Measurements from ENCODE around the gene PTPRR.

Gene PTPRR

DNA sequence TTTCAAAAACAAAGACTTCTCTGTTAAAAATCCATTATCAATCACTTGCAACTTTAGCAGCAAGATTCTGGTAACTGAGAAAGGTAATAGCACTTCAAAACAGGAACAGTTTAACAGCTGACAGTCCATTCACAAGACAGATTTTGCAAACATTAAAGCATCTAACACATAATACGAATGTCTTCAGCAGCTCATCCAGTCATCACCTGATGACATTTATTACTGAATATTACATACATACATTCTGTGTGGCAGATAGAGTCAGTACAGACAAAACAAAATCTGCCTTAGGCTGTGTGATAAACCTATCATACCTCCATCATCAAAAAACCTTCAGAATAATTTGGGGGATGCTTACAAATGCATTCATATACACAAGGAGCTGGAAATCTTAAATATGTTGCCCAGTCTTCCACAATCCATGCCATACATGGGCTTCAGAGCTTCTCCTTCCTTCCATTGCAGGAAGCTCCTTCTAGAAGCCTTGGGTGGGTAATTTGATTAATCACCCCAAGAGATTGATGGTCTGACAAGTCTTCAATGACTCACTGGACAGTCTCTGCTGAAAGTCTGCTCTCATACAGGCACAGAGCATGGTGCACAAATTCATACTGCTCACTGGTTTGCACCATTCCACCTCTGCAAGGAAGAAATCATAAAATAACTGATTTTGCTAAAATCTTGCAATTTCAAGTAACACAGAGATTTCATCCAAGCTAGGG, 281.7 kb downstream of the PTPRR start:
- no peak for DNase-seq

DNA sequence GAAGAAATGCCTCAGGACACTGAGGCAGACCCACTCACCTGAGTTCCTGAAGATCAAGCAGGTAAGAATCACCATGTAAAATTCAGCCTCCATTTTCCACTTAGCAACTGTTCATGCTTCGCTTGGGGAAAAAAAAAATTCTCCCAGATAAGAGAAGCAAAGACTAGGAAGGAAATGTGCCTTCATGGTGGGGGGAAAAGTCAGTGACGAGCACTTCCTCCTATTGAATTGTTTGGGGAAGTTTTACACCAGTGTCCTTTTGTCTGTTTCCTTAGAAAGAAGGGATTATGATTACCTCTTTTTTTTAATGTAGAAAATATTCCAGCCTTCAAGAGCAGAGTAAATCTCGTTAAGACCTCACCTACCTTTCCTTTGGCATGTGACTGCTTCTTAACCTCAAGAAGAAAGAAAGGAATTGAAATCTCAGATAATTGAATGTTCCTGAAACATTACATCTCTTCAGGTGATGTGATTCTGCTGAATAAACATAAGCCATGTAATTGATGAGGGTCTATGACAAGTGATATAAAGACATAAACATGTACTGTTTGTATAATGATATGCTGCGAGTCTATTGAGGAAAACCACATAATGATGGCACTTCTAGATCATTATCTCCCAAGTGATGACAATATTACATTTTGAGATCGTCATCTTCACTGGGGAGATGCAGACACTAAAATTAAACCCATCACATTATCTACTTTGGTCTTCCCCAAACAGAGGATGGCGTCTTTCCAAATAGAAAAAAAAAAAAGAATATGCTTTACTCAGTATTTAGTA, 283.0 kb downstream of the PTPRR start, which contains the start of gene PTPRB:
TSS of gene PTPRB (minus strand) at position 127 of the 783 bp plus-strand sequence. CDS start at position 93, 34 bp downstream.
- peak in 3 of 4 experiments; percentile 3 to 23 (median 9) for DNase-seq

GRCh38 chr12:70635755-70636154, 284.8 kb downstream of the PTPRR start:
- no peak for DNase-seq

DNA sequence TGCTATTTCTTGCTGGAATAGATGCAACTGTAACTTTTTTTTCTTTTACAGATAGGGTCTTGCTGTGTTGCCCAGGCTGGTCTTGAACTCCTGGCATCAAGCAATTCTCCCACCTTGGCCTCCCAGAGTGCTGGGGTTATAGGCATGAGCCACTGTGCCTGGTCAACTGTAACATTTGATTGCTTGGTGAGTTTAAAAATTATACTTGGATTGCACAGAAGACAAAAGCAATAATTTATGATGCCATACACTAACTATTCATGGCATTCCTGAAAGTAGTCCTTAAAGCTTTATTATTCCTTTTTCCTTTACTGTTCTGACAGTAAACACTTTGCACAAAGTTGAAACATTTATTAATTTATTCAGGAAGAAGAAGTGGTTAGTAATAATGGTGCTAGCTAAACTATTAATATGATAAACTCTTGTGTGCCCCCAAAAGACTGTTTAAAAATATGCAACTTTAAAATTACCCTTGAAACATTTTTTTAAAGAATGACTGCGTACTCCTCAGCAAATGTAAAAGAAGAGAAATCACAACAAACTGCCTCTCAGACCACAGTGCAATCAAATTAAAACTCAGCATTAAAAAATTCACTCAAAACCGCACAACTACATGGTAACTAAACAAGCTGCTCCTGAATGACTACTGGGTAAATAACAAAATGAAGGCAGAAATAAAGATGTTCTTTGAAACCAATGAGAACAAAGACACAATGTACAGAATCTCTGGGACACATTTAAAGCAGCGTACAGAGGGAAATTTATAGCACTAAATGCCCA, 291.6 kb downstream of the PTPRR start:
- no peak for DNase-seq

- DNase-seq, result no peak
Measured at GRCh38 chr12:70627677-70628076, 292.9 kb downstream of the PTPRR start.

DNA sequence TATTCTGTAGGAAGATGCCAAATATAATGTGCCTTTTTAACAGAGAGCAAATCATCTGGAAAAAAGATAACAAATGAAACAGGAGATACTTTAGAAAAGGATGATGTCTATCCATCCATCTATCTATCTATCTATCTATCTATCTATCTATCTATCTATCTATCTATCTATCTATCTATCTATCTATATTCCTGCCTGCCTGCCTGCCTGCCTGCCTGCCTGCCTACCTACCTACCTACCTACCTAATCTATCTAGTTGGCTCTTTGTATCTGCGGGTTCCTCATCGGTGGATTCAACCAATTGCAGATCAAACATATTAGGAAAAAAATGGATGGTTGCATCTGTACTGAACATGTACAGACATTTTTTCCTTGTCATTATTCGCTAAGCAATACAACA, 294.4 kb downstream of the PTPRR start:
- no peak for DNase-seq

DNA sequence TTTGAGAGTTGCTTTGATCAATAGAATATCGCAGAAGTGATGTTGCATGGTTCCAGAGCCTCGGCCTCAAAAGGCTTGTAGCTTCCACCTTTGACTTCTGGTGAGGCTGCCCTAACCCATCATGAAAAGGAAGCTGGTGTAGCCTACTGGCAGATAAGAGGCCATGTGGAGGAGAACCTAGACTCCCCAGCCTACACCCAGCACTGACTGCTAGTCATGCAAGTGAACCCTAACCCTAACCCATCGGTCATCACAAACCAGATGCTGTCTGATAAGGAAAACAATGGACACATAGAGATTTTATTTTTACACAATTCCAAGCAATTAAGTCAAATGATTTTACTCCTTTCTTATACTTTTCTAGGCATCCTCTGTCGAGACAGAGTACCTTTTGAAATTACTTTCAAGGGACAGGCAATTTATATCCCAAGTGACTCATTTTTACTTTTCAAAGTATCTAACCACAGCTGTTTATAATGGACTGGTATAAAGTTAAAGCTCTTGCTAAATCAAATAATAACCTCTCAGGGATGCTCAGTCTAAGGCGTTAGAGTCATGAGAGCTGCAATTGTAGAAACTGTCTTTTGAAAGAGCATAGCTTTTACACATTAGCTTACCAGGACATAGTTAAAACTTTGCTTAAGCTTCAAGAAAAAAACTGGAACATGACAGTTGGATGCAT, 300.9 kb downstream of the PTPRR start:
- DNase-seq, result no peak

DNA sequence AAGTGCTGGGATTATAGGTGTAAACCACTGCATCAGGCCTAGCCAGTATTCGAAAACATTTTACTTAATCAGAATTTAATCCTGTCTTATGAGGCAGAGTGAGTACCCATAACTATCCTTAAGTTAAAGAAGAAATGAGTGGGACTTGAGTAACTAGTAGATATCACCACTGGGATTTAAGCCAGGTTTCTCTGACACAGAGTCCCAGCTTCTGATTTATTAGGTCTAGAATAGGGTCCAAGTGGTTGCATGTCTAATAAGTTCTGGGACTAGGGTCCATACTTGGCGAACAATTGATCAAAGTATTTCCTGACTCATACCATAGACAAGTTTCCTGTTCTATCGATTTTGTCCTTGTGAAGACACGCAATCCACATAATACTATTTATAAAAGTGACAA, 302.2 kb downstream of the PTPRR start:
- DNase-seq, result no peak

GRCh38 chr12:70617450-70617849, 303.1 kb downstream of the PTPRR start:
- DNase-seq, result no peak

GRCh38 chr12:70615174-70615866, 305.2 kb downstream of the PTPRR start:
- DNase-seq, result no peak

- DNase-seq, result peak; percentile 55 to 78 (median 72)
Measured at GRCh38 chr12:70609739-70610491, 310.6 kb downstream of the PTPRR start.

DNA sequence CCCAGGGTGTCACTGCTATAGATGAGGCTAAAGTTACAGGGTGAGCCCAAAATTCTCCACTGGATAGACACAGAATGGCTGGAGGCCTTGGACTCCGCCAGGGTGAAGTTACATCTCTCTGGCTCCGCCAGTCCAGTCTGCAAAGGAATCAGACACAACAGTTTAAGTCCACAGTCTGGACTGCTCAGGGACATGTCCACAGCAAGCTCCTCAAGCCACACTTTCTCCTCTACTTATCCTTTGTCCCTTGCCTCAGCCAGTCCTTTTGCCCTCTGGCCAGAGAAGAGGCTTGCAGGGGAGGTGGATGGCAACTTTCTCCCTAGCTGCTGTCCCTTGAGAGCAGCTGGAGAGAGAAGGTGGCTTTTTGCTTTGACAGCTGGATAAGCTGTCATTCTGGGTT, 311.3 kb downstream of the PTPRR start:
- DNase-seq, result peak in 1 of 4 experiments; percentile 2

- DNase-seq, result no peak
Measured at GRCh38 chr12:70608184-70608583, 312.4 kb downstream of the PTPRR start.

- DNase-seq, result no peak
Measured at GRCh38 chr12:70607107-70607506, 313.4 kb downstream of the PTPRR start.

DNA sequence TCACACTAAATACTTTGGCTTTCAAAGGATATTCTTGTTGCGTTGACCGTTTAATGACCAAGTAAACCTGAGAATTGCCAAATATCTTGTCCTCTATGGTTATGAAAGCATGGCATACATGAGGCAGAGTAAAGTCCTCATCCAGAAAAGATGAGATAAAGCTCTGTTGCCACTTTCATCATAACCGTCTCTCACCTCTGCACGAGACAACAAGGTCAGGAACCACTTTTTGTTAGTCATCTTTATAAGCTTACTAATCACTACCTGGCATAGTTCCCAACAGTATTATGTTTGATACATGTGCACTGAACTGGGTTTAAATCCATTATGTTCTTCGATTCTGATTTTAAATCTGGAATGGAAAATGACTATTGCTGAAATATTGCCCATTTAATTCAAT, 314.6 kb downstream of the PTPRR start:
- DNase-seq, result no peak

- no peak for DNase-seq
Measured at GRCh38 chr12:70604662-70605061, 315.9 kb downstream of the PTPRR start.

- DNase-seq, result no peak
Measured at GRCh38 chr12:70603044-70603443, 317.5 kb downstream of the PTPRR start.

DNA sequence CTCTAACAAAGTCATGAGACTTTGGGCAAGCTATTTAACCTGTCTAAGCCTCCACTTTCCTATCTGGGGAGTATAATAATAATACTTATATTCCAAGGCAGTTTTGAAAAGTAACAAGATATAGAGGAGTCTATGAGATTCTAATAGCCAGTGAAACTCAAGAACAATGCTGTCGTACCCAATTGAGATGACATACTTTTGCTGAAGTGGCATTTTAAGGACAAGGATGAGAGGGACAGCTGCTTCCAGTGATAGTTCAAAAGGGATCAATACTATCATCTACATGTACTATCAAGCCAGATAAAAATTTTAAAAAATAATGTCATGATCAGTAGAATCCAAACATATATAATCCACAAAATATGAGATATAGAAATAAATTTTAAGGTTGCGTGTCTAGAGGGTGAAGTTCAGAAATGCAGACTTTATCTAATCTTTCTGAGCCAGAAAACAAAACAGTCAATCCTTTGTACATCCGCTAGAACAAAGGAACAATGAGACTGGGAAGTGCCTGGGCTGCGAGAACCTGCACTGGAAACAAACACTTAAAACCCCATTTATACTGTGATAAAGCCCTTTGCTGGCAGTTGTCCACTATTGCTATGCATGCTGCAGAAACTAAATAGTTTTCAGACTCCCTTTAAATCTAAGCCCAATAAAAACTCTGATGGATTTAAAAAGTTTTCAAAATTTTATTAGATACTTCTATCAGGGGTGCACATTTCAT, 321.9 kb downstream of the PTPRR start:
- no peak for DNase-seq

- no peak for DNase-seq
Measured at GRCh38 chr12:70592664-70593063, 327.9 kb downstream of the PTPRR start.

DNA sequence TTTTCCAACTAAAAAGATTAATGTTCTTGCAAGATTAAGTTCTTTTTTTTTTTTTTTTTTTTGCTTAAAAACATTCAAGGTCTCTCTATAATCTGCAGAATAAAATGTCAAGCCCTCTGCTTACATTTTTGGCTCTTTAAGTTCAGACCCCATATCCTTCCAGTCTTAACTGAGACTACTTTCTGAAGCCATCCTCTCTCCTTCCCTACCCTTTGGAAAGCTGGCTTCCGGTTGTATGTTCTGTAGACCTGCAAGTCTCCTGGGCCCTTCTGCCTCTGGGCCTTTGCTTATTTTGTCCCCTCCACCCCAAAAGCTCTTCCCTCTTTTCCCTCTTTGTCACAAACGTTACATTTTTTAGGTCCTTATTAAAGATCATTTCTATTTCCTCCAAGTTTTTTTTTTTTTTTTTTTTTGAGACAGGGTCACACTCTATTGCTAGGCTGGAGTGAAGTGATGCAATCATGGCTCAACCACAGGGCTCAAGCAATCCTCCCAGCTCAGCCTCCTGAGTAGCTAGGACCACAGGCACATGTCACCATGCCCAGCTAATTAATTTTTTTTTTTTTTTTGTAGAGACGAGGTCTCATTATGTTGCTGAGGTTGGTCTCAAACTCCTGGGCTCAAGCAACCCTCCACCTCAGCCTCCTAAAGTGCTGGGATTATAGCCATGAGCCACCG, 329.9 kb downstream of the PTPRR start:
- no peak for DNase-seq
